HUES6 (cell line): ENCODE results near the gene FAM136A.

Source experiments
- H3K27ac ChIP-seq: 2 replicates; pipeline ENCODE4 v1.7.0; 2013; ENCODE audit warnings: low read depth, mild to moderate bottlenecking, low read length, inconsistent platforms
- H3K27me3 ChIP-seq: 2 replicates; pipeline ENCODE4 v1.6.1; 2013; ENCODE audit warnings: low read length; ENCODE audit not compliant: control insufficient read depth, insufficient read depth
- H3K36me3 ChIP-seq: 2 replicates; pipeline ENCODE4 v1.6.1; 2013; ENCODE audit warnings: low read length; ENCODE audit not compliant: control insufficient read depth, insufficient read depth
- H3K4me1 ChIP-seq: 2 replicates; pipeline ENCODE4 v1.6.1; 2013; ENCODE audit warnings: low read length; ENCODE audit not compliant: control insufficient read depth, insufficient read depth
- H3K4me3 ChIP-seq: 2 replicates; pipeline ENCODE4 v1.5.1; 2013; ENCODE audit warnings: low read depth, low read length
- H3K9ac ChIP-seq: one replicate; pipeline ENCODE4 v1.6.1; 2013; ENCODE audit warnings: mild to moderate bottlenecking, low read length
- H3K9me3 ChIP-seq: 2 replicates; pipeline ENCODE4 v1.6.1; 2013; ENCODE audit warnings: low read depth, low read length; ENCODE audit not compliant: control insufficient read depth, insufficient read depth

FAM136A gene

DNA sequence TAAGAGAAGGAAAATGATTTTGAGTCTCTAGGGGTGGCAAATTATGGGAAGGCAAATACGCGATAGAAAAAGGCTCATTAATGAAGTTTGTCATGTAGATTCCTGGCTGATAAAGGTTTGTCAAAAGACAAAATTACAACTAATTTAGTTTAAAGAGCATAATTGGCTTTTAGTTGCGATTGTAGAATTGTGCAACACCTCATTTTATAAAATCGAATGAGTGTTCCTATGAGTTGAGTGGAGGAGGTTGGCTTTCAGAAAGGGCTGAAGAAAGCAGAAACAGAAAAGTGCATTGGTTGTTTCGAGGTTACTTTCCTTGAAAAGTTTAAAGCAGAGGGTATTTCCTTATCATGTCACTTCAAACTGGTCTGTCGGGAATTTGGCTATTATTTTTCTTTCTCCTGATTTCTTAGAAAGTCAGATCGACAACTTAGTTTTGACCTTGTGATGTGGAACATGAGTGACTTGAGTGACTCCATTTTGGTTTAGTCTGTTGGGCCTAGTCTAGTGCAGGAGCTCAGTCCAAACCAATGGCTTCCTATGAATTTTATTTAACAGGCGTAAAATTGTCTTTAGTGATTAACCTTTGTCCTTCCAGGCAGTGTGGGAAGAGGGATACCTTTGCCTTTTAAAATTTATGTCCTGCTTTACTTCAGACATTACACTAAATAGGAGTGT lies 46.1 kb downstream of the FAM136A start:
- H3K4me1 ChIP-seq, result peaks cover 10% of the 10 kb centered on the region
- H3K27ac ChIP-seq, result no peak overlapping the region
- H3K9me3 ChIP-seq, result no peaks in the 10 kb centered on the region
- peaks cover 8% of the 10 kb centered on the region for H3K36me3 ChIP-seq
- H3K9ac ChIP-seq, result no peak overlapping the region
- no peaks in the 10 kb centered on the region for H3K27me3 ChIP-seq
- no peak overlapping the region for H3K4me3 ChIP-seq

DNA sequence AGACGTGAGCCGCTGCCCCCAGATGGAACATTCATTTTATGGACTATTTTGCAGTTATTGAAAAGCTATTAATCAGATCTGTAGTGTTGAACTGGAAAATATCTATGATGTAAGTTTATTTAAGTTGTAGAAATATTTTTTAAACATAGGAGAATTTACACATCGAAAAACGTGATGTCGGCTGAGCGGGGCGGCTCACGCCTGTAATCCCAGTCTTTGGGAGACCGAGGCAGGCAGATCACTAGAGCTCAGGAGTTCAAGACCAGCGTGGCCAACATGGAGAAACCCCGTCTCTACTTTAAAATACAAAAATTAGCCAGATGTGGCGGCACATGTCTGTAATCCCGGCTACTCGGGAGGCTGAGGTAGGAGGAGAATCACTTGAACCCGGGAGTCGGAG lies 51.4 kb downstream of the FAM136A start:
- Histone ChIP-seq H3K4me1 (no peaks in the 10 kb centered on the region), H3K9me3 (no peaks in the 10 kb centered on the region), H3K9ac (no peak overlapping the region), H3K27me3 (no peaks in the 10 kb centered on the region), H3K4me3 (no peak overlapping the region), H3K27ac (no peak overlapping the region), H3K36me3 (peaks cover 9% of the 10 kb centered on the region; the same call in 1 of the 2 replicates)

DNA sequence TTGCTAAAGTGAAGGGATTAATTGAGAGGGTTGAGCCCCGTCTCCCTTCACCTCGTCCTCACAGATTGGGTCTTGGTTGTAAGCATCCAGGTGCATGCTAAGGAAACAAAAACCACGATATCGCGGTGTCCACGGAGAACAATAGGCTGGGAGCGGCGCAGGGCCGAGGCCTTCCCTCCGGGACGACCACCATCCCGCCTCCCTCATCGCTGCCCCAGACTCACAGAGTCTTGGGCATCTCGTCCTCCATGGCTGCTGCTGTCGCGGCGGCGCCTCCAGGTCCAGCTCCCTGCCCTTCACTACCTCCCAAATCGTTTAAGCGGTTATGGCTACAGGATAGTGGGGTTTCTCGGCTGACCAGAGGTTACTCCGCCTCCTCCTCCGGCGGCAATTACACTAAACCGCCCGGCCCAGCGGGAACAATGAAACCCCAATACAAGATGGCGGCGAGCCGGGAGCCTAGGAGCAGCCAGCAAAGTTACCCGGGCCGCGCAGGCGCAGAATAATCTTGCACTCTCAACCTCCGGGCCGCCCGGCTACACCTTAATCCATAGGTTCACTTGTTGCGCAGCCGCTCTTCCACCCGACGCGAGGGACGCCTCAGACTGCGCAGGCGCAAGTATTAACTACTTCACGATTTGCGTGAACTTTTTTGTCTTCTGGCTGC lies 53.6 kb downstream of the FAM136A start, which contains the start of gene TIA1:
TSS of gene TIA1 (minus strand) at position 448 of the 667 bp plus-strand sequence. CDS start at position 250, 198 bp downstream.
- Histone ChIP-seq H3K9ac (peak within 1 kb of the TSS; percentile 99), H3K27ac (peak within 1 kb of the TSS; percentile 99), H3K4me1 (peaks cover 10% of the 10 kb centered on the region), H3K27me3 (no peaks in the 10 kb centered on the region), H3K4me3 (peak within 1 kb of the TSS; percentile 99), H3K36me3 (peaks cover 13% of the 10 kb centered on the region; the same call in 1 of the 2 replicates), H3K9me3 (no peaks in the 10 kb centered on the region)

DNA sequence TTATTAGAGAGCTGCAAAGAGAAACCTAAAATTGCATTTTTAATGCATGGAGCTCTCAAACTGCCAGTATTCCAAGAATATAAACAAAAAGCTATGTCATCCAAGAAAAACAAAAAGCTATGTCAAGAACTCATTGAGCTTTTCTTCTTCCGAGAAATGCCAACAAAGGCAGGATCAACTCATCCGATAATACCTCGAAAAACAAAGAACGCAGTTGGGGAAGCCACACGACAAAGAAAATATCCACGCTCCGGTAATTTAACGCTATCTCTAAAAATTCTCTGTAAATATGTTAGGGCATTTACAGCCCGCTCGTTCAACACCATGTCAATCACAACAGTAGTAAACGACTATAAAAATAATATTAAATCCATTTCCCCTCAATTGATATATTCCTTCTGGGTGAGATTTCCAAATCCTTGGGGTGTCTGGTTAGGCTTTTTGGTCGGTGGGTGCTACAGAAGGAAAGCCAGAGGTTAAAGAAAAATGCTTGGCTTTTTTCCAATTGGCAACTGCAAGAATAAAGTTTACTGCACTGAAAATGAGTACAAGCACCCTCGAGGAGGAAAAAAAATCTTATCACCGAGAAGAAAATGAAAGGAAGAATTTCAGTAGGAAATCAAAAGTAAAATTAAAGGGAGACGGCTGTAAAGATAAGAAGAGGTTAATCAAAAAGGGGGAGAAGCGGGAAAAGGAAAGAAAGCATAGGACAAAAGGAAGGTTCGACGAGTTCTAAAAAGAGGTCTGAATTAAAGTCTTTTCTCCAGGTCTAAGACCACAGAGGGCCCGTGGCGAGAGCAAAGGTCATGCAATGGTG lies 54.3 kb downstream of the FAM136A start:
- no peaks in the 10 kb centered on the region for H3K9me3 ChIP-seq
- peaks cover 14% of the 10 kb centered on the region for H3K4me1 ChIP-seq
- peaks cover 15% of the 10 kb centered on the region; the same call in 1 of the 2 replicates for H3K36me3 ChIP-seq
- H3K9ac ChIP-seq, result peak overlapping the region; percentile 99
- H3K4me3 ChIP-seq, result peak overlapping the region; percentile 99
- H3K27me3 ChIP-seq, result no peaks in the 10 kb centered on the region
- H3K27ac ChIP-seq, result peak overlapping the region; percentile 99
